GM18868 (cell line): ENCODE results near the gene M1AP.

Experiments
- ATAC-seq: cut with Tn5 transposase; IDR thresholded peaks from one replicate; pipeline ENCODE4 v1.9.1; 2021; ENCODE audit warnings: mild to moderate bottlenecking, moderate library complexity; ENCODE audit not compliant: unreplicated experiment

Gene M1AP

DNA sequence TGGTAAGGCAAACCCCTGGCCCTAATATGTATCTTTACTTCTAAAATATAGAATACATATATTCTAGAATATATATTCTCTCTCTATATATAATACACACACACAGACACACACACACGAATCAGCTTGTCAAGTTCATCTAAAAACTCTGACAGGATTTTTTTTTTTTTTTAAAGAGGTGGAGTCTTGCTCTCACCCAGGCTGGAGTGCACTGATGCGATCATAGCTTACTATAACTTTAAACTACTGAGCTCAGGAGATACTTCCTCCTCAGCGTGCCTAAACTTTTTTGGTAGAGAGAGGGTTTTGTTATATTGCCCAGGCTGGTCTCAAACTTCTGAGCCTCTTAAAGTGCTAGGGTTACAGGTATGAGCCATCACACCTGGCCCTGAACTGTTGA, 48.5 kb downstream of the M1AP start:
- no peak for ATAC-seq

DNA sequence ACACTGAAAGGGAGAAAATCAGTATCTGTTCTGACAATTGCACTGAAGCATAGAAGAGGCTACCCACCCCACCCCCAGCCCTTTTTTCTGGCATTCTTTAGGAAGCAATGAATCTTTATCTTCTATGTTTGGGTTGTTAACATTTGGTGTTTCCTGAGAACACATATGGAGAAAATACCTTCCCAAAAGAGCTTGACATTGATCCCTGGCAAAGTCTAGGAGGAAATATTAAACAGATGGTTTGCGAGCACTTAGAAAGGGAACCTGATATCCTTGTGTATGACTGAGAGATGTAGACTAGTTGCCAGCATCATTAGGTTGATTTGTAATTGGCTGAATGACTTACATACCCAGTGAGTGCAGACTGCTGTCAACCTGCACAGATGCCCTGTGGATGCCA, 50.7 kb downstream of the M1AP start:
- ATAC-seq, result no peak

DNA sequence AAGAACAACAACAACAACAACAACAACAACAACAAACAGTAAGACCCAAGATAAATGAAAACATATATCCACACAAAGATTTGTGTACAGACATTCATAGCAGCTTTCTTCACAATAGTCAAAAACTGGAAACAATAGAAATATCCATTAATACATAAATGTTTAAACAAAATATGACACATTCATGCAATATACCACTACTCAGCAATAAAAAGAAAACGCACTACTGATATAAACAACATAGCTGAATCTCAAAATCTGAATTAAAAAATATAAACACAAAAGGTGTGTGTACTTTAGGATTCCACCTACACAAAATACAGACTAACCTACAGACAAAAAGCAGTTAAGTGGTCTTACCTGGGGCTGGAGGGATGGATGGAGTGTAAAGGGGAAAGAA, 51.5 kb downstream of the M1AP start:
- ATAC-seq, result no peak

DNA sequence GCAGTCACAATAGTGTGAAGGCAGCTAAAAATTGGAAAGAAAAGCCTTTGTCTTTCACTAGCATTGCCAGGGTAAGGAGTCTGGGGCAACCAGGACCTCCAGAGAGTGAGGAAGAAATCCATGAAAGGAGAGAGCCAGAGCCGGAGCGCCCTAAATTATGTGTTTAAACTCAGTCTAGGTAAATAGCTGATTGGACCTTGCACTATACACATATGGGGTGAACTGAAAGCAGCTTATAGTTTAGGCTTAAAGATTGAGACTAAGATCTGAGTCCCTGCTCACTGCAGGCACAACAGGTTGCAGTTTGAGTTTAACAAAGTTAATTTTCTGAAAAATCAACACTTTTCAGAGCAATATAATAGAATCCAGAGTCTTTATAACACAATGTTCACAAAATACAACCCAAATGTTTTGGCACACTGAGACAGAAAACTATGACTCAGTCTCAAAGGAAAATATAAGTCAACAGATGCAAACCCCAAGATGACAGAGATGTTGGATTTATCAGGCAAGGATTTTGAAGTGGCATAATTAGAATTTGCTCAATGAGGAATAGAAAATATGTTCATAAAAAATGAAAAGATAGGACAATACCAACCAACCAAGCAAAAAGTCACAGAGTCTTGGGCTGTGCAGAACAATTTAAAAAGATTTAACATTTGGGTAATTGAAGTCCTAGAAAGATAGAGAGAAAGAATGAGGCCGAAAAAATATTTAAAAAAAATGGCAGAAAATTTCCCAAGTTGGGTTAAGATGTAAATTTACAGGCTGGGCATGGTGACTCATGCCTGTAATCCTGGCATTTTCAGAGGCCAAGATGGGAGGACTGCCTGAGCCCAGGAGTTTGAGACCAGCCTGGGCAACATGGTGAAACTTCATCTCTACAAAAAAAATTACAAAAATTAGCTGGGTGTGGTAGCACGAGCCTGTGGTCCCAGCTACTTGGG, 54.0 kb downstream of the M1AP start:
- no peak for ATAC-seq

DNA sequence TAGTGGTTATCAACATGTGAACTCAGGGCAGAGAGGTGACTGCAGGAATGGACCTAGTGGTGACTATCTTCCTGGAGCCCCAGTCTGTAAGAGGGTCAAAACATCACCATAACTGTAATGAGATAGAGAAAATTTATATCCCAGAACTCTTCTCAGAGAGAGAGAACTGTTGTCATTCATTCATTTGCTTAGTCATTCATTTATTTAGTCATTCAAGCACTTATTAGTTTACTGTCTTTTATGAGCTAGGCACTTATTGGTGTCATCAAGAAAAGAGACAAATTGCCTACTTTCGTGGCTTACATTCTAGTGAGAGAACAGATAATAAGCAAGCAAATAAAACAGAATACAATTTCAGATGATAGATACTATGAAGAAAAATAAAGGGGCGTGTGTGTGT, 59.5 kb downstream of the M1AP start:
- ATAC-seq, result no peak

DNA sequence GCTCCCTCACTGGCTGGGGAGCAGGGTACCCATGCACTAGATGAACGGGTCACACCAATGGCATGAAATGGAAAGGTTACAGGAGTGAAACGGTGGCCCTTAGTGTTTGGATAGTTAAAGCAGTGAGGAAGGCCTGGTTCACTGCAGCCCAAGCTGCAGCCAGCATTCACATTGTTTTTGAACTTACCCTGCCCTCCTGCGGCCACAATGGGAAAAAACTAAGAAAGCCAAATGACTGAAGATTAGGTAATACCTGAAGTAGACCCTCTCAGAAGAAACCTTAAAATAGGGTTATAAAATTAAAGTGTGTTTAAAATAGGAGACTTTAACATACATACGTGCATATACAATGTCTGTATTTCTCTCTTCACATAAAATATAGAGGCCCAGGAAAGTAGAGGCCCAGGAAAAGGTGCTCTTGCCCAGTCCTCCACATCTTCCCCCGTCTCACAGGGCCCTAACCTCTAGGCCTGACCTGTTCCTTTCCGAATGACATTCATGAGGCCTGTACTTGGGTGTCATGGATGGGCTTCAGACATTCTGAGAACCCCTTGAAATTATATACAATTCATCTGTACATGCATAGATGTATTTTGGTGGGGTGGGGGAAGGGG, 60.4 kb downstream of the M1AP start:
- peak; percentile 63 for ATAC-seq

DNA sequence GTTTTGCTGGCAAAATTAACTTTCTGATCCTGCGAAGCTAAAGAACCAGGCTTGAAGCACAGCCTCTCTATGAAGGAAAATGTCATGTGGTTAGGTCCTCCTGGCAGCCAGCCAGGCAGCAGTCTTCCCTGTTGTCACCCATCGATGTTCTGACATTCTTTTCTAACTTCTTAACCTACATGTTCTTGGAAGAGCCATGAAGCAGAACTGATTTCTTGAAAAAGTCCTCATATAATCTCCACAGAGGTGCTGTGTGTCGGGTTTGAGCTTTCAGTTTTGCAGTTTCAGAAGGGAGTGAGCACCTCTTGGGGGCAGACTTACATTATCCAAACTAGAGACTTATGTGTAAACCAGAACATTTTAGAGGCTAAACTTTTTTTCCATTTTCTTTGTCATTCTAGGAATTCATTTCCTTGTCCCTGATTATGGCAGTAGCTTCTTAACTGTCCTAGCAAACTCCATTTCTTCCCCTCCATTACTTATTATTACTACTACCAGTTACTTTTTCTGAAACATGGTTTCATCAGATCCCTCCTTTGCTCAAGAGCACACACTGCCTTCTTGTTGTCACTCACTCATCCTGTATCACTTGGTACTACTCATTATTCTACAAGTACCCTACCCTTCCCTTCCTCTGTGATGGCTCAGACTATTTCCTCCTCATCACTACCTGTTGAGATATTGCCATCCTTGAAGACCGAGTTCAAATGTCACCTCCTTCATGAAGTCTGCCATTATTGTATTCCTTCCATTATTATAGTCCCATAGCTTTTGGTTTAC, 62.5 kb downstream of the M1AP start:
- ATAC-seq, result peak; percentile 46

DNA sequence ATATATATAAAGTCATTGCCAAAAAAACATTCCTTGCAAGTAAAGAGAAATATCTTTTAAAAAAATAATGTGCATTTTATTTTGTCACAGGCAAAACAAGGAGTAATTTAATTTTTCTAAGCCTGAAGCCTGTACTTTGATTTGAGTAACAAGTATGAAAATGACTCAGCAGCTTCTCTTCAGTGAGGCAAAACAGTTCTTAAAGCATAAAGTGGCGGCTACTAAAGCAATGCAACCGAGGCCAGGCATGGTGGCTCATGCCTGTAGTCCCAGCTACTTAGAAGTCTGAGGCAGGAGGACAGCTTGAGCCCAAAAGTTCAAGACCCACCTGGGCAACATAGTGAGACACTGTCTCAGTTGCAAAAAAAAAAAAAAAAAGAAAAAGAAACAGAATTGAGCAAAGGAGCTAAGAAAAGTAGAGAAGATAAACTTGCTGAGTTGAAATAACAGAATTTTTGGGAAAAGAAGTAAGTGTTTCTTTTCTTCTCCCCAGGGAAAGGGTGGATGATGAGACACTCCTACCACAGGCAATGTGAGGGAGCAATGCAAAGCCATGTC, 64.0 kb downstream of the M1AP start:
- peak; percentile 78 for ATAC-seq

DNA sequence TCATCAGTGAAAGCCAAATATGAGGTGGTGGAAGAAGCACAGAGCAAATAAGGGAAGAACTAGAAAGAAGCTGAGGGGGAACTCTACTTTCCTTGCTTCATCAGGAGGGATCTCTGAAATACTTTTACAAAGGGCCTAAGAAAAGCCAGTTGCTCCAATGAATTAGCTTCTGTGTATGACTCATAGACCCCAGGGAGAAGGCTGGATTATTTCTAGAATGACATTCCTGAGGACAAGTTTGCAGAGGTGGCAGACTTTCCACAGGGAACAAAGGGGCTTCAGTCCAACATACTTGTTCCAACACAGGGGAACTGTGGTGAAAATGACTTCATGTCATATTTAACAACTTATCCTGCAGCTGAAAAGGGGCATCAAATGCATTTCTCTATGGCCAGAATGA, 64.6 kb downstream of the M1AP start:
- no peak for ATAC-seq

DNA sequence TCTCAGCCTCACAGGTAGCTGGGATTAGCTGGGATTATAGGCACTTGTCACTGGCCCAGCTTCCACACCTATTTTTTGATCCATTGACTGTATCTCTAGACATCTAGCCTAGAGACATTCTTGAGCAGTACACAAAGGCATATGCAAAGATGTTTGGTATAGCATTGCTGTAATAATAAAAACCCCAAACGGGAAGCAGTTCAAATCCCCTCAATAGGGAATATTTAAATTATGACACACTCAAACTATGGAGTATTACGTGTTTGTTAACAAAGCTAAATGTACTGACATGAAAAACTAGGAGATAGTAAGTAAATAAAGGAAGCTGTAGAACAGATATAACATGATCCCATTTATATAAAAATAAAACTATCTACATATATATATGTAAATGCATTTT, 65.9 kb downstream of the M1AP start:
- no peak for ATAC-seq

DNA sequence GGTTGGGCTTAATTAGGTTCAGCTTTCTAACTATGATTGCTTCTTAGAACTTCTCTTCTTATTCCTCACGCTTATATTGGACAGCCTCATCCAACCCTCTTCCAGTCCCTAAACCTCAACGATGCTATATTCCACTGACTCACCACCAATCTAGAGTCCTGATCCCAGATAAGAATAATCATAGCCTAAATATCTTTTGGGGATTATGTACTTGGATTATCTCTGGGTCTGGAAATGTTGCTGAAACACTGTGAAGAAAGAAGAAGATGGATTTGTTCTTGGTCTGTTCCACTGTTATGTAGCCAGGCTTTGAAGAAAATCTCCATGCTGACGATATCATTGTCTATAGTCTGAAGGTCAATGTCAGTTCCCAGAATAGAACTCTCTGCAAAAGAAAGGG, 66.7 kb downstream of the M1AP start:
- no peak for ATAC-seq

DNA sequence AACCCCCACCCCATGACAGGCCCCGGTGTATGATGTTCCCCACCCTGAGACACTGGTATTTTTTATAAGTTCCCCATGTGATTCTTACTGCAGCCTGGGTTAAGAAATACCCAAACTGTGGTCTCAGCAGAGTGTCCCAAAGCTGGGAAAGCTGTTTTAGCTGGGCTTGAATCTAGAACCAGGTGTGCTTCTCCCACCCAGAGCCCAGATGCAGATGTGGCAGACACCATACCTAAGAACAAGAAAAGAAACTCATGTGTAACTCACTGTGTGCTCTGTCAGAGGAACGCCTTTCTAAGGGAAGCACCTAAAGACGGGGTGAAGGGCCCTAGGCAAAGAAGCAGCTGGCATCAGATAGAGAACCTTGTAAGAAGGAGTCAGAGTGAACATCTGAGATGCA, 69.7 kb downstream of the M1AP start:
- ATAC-seq, result peak; percentile 66

DNA sequence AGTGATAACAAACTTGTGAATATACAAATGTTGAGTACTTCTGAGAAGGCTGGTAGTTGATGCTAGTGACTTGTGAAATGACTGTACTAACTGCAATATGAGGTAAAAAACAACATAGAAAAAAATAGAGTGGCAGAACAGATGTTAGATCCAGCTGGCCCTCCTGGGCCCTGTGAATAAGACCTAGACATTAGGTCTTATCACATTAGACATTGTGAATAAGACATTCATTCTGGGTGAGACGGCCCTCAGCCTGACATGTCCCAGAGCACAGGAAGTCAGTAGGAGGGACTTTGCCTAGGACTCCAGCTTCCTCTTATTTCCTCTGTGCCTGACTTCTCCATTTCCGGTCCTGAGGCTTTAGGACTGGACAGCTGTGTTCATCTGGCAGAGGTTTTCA, 70.7 kb downstream of the M1AP start:
- ATAC-seq, result peak; percentile 43

DNA sequence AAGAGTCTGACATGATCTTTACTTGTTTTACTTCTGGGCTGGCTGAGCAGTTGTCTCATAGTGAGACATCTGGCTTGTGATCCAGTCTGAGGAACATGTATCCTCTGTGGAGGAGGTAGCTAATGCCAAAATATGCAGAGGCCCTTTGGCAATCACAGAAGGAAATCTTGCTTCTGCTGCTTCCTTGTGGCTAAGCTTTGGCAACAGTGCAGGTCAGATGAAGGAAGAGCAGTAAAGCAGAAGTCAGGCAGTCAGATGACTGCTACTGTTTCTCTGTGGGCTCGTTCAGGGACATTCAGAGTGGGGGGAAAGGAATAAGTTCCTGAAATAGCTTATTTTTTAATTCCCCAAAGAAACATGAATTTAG, 71.3 kb downstream of the M1AP start:
- peak; percentile 16 for ATAC-seq

DNA sequence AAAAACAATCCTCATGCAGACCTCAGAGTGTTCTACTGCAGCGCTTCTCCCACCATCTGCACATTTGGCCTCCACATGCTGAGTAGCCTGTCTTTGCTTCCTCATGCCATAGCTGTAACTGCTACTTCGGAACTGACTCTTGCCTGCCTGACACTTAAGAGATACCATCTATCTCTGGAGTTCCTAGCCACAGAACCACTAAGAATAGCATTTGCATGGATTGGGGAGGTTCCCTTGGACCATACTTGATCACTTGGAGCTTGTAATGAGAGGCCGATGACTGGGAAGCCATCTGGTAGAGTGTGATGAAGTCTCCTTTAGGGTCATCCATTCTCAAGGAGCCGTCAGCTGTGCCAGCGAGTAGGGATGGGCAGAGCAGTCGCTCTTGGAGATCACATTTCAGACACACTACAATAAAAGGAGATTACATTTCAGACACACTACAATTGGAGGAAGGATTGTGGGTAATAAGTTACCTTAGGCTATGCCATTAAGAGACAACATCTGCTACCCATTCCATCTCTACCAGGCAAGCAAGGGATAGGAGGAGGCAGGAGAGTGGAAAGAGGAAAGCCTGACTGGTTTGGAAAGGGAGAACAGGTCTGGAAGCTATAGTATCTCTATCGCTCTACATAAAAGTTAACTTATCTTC, 71.8 kb downstream of the M1AP start:
- ATAC-seq, result no peak

DNA sequence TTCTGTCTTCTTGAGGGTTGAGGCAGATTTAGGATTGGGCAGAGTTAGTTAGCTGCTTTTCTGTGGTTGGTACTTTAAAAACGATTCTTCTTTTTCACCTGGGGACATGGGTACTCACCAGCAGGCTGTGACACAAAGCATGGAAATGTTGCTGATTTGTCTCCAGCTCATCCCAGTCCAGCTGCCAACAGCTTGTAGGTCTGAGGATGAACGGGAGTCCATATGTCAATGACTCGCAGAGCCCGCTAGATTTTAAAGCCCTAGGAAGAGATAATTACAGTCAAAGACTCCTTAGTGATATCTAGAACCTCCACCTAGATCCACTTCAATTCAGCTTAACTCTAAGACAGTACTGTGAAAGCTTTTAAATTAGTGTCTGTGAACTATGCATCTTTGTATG, 72.8 kb downstream of the M1AP start:
- no peak for ATAC-seq

DNA sequence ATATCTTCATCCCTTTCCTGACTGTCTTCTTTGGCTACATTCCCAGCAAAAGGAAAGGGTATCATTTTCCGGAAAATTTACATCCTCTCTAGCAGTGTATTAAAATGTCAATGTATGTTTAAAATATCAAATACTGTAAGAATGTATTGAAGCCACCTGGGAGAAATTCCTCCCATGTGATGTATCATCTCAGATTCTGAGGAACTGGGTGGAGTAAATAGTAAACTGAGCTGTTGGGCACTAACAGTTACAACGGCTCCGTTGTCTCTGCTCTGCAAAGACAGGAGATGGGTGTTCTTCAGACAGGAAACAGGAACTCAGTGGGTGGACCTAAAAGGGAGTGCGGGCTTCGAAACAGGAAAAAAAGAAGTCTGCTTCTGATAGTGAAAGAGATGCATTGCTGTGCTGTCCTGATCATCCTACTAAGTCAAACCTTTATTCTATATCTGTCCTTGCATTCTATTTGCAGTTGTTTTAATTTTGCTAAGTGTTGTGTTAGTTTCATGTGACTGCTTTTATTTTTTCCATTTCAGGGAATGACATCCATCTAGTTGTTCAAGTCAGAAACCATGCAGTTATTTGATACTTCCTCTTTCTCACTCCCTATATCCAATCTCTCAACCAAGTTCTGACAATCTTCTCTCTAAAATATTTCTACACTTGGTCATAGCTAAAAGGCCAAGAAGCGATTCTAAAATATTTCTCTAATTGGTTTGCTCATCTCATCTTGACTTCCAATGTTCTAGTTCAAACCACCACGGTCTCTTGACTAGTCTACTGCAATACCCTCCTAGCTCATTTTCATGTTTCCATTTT, 74.2 kb downstream of the M1AP start:
- peak; percentile 43 for ATAC-seq

DNA sequence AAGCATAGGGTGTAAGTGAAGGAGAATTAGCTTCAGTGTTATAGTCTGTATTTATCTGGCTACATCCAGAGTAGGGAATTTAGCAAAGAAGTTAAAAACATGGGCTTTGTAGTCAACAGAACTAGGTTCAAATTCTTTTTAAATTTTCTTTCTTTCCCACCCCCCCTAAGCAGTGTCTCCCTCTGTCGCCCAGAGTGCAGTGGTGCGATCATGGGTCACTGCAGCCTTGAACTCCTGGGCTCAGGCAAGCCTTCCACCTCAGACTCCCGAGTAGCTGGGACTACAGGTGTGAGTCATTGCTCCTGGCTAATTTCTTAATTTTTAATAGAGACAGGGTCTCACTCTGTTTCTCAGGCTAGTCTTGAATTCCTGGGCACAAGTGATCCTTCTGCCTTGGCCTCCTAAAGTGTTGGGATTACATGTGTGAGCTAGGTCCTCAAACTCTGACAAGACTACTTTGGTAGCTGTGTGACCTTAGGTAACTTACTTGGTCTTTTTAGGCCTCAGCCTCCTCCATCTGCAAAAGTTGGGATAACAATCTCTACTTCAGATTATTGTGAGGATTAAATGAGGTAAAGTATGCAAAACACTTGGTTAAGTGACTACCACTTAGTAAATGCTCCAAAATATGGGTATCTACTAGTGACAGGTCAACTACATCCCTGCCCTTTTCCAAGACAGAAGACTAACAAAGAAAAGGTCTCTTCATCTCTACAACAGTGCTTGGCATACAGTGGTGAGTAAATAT, 75.8 kb downstream of the M1AP start:
- no peak for ATAC-seq

DNA sequence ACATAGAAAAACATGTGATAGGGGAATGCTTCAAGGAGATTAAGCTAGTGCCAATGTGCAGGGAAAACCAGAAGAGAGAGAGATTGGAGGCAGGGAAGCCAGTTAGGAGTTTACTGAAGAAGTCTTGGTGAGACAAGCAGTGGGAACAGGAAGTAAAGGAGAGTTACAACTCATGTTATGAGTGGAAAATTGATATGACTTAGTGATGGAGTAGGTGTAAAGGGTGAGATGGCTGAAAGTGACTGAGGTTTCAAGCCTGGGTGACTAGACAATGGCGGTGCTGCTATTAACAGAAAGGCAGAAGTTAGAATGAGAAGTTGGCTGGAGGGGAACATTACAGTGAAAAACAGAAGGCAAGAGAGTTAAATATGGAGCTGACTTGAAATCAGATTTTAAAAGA, 77.1 kb downstream of the M1AP start:
- ATAC-seq, result peak; percentile 72
